Adrenal gland (tissue), 5 donors: Measurements from ENCODE around the gene FCF1.

ENCODE experiments used
- CTCF ChIP-seq, 6 experiments: fragments of 450-650 bp in 4 of 6; fragments of 200-600 bp in 2 of 6; sonication (generic) in 1 of 6; IDR thresholded peaks; 1 replicate in 5 of 6; 2 replicates in 1 of 6; pipeline versions ENCODE4 v1.5.1 to v1.8.0; 2016 to 2021; ENCODE audit warnings: antibody characterized with exemption in 6 of 6, mild to moderate bottlenecking in 2 of 6, moderate library complexity in 1 of 6
- POLR2A ChIP-seq, 2 donors: fragments of 450-650 bp; IDR thresholded peaks; one replicate each; pipeline ENCODE4 v1.6.1; 2017; ENCODE audit warnings: antibody characterized with exemption in 2 of 2, mild to moderate bottlenecking in 2 of 2, moderate library complexity in 1 of 2
- donor health status: DM: no; HTN: no; CAD: no.

- TF ChIP-seq POLR2A (IDR thresholded peaks at IDR 0.05) (no peak), CTCF (IDR thresholded peaks at IDR 0.05) (no peak)
These were observed 20.3 kb downstream of the FCF1 start for GRCh38 chr14:74733221-74733620.
